Peyer's patch (tissue), 4 donors: ENCODE measurements around the gene NPHP3.

Experiments used
- CTCF ChIP-seq, 6 experiments: fragments of 450-650 bp in 4 of 6; fragments of 200-600 bp in 2 of 6; sonication (generic) in 1 of 6; IDR thresholded peaks; one replicate each; pipeline ENCODE4 v1.5.1; 2017 to 2019; ENCODE audit warnings: antibody characterized with exemption in 6 of 6, mild to moderate bottlenecking in 3 of 6, moderate library complexity in 1 of 6
- POLR2A ChIP-seq, 2 donors: fragments of 450-650 bp; IDR thresholded peaks; one replicate each; pipeline ENCODE4 v1.5.1; 2017; ENCODE audit warnings: antibody characterized with exemption in 2 of 2, mild to moderate bottlenecking in 2 of 2, moderate library complexity in 2 of 2

- no peak for TF ChIP-seq POLR2A (IDR thresholded peaks at IDR 0.05)
- TF ChIP-seq CTCF (IDR thresholded peaks at IDR 0.05): no peak
These were observed 11.9 kb downstream of the NPHP3 start for GRCh38 chr3:132710311-132710710.
